ENCODE measurements around the gene WWOX.

WWOX gene

DNA sequence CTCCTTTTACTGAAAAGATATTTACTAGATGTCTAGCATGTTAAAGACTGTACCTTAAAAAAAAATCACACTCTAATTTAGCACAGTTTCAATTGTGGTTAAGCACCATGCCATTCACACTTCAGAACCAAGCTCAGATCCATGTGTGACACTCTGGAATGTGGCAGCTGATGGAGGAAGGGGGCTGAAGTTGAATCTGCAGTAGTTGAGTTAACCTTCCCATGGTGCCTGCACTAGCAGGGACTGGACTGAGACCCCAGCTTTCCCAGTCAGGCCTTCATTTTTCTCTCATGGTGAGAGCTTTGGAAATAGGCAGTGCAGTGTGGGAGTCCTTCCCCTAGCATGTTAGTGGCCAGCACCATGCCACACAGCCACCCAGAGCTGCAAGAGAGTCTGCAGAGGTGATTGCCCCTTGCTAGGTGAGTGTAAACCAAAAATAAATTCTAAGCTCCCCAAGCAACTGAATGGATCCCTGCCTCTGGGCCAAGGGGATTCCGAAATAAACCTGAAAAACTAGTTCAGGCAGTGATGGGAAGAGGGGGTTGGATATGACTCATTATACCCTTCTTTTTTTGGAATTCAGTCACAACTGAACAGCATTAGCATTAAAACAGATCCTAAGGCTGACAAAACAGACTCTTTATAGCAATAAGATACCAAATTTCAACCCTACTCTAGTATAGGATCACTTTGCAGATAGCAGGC, 208.5 kb downstream of the WWOX start:
- no peak for DNase-seq

DNA sequence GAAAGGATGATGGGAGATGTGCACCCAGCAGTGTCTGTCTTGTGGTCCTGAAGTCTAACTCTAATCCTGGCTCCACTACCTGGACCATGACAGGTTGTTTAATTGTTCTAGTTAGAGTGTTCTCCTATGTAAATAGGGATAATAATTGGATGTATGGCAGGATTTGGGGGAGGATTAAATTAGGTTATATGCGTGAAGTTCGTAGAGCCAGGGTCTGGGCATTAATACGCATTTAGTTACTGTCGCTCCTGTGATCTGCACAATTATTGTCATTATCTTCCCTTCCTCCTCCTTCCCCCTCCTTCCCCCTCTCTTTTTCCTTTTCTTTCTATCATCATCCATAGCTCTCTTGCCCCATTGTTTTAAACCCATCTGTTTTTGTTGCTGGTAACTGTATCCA, 210.3 kb downstream of the WWOX start:
- DNase-seq, result no peak

DNA sequence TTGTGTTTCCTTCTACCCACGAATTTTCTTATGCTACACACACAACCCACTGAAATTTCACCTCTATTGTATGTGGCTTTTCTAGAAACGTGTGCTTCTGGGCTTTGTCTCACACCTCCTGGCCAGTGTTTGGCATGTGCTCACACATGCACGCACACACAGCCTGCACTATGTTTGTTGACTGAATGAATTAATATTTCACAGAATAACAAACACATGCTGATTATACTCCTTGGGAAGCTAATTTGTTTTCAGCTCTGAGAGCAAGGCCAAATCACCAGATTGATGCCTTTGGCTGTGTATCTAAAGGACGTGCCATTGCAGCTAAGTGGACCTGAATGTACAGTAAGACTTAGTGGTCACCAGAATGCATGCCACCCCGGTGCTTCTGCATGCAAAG, 210.7 kb downstream of the WWOX start:
- DNase-seq, result no peak

DNA sequence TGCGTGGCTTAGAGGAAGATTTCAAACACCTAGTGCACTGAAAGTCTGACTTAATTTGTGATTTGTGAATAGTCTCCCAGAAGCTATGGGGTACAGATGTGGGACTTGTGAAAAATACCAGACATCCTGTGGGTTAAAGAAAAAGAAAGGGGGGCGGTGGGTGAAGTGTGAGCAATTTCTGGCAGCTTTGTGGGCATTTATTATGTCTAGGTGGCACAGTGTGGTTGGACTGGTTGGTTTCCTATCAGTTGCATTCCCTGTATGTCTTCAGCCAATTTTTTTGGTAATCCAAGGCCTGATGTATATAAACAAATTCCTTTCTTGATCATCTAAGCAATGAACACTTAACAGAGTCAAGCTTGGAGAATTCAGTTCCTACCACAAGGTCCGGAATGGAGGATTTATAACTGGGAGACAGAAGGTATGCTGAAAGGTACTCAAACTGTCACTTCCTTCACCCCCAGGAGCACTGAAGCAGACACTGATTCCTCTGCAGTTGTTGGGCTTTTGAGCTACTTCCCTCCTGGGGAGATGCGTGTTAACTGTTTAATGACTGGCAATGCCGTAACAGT, 211.6 kb downstream of the WWOX start:
- DNase-seq, result no peak

DNA sequence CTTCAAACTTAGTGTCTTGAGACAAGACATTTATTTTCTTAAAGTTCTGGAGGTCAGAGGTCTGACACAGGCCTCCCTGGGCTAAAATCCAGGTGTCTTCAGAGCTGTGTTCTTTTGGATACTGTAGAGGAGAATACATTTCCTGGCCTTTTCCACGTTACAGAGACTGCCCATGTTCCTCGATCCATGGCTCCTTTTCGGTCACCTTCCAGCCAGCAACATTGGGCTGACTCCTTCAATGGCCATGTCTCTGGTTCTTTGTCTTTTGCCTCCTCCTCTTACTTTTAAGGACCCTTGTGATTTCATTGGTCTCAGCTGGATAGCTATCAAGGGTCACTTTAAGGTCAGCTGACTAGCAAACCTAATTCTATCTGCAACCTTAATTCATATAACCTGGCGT, 212.4 kb downstream of the WWOX start:
- no peak for DNase-seq

DNA sequence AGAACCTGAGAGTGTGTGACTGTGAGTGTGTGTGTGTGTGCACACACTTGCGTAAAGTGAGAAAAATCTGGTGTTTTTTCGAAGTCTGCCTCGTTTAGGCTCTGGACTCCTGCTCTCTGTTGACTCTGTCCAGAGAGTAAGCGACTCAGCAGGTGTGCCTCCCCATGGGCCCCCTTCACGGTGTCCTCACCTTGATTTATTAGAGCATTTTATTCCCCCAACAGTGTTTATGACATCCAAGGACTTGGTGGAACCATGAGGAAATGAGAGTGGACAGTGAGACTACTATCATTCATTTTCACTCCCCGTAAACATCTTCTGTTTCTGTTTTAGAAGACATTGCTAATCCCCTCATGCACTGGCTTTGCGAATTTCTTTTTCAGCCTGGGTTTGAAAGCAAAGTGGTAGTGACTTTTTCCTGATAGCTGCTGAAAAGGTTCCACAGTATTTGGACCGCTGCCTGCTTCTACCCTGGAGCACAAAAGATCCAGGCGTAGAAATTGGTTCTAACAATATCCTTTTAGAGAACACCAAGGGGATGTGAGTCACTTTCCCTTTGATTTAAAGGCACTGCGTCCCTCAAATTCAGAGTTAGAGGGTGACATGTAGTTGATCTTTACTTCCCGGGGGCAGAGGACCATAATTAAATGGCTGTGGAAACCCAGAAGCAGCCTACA, 218.2 kb downstream of the WWOX start:
- DNase-seq, result no peak

DNA sequence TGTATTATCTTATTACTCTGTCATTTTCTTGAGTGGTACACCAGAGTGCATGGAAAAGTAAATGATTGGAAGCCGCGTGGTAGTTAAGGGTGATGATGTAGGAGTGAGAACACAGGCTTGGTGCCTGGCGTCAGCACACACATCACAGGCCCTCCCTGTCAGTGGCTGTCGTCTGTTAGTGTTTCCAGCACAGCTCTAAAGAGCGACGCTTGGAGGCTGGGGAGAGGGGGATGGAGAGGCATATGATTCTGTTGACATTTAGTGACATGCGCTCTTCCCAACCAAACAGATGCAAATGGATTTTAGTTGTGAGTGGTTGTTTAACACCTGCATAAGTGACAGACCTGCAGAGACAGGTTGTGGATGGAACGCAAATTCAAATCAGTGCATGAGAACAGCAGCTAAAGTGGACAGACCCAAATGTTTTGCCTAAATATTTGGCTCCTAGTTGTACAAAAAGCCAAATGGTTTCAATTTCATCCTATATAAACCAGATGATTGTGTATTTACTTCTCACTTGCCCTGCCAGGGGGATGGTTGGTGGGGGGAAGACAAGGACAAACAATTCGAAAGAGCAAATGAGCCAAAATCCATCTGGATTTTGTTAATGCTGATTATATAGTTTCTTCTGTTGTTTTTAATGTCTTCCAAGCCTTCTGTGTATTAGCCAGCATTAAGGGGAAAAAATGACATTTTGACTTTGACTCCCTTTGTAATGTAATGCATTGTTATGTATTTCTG, 222.3 kb downstream of the WWOX start:
- DNase-seq, result no peak

DNA sequence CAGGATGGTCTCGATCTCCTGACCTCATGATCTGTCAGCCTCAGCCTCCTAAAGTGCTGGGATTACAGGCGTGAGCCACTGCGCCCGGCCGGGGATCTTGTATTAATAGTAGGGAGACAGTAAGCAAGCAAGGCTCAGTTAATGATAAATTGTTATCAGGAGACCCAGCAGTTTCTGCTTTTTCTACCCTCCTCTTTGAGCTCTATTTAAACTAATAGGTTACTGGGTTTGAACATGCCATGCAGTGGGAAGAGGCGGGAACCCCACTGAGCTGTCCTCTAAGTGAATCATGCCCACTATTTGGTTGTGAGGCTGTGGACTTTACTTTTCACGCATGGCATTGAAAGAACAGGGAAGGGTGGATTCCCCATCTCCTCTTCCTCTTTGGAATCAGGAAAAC, 223.9 kb downstream of the WWOX start:
- DNase-seq, result no peak

DNA sequence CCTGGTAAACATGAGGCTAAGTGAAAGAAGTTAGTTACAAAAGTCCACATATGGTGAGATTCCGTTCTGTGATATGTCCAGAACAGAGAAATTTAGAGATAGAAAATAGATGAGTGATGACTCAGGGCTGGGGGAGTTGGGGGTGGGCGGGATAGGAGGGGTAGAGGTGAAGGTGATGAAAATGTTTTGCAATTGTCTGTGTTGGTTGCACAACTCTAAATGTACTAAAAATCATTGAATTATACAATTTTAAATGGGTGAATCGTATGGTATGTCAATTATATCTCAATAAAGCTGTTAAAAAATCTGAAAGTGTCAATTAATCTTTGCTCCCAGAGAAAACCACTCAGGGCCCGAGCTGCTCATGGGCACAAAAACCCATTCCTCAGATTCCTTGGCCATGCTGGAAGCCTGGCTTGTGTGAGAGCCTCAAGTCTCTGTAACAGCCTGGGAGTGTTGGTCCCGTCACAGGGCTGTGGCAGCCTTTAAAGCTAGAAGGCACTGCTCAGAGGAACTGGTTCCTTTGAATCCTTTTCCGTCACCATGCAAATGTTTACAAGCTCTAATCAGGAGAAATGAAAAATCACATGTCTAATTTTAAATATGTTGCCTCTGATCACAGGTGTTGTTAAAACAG, 225.3 kb downstream of the WWOX start:
- DNase-seq, result no peak

DNA sequence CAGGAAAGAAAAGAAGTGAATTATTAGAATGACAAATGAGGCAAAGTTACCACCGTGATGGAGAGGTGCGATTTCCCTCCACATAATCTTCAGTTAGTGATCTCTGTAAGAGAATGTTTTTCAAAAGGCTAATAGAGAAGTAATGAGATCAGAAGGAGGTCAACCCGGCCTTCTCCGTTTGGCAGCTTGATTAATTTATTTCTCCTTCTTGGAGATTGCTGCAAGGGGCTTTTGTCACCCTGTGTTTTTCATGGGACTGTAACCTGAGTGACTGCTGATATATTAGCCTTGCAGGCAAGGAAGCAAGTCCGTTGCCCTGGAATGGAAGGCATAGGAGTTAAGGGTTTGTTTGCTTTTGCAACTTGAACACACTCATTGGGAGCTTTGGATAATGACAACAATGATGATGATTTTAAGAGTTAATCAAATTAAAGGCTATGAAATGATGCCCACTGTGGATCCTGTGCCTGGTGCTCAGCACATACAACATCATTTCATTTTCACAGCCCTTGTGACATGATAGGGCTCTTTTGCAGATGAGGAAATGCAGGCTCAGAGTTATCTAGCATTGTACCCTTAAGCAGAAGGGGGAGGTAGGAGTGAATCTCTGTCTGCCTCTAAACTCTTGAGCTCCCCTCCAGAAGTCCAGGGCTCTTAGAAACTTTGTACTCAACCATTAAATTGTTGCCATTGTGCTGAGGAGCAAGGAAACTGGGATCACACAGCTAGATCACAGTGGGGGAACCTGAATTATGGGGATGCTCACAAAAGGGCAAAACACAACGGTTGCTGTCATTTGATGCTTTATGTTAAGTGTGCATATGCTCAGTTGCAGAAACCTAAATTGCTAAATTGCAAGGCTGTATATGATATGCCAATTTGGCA, 226.3 kb downstream of the WWOX start:
- DNase-seq, result no peak

DNA sequence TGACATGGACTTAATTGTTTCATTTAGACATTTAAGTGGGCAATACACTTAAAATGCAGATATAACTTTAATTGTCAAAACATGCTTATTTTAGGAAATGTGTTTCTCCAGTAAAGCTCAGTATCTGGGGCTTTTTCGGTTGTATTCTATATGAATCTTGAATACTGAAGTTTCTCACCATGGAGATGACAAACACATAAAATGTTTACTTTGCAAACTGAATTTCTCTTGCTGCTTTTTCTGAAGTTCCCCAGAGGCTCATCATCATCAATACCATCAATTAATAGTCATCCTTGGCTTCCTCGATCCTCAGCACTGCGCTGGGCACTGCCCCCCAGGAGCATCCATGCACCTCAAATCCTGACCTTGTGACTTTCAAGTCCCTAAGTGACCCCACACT, 227.3 kb downstream of the WWOX start:
- DNase-seq, result no peak

DNA sequence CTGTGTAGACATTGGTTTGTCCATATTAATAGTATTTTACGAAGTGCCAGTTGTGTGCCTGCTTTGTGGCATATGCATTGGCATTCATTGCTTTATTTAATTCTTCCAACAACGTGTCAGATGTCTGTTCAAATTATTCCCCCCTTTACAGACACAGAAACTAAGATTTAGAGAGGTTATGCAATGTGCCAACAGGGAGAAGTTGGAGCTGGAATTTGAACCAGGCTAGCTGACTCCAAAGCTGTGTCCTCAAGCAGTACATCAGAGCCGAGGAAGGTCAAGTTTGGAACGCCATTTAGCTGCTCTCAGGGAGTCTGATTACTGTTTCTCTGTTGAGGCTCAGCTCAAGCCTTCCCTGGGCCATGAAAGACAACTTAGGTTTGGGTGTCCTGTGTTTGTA, 232.3 kb downstream of the WWOX start:
- no peak for DNase-seq

DNA sequence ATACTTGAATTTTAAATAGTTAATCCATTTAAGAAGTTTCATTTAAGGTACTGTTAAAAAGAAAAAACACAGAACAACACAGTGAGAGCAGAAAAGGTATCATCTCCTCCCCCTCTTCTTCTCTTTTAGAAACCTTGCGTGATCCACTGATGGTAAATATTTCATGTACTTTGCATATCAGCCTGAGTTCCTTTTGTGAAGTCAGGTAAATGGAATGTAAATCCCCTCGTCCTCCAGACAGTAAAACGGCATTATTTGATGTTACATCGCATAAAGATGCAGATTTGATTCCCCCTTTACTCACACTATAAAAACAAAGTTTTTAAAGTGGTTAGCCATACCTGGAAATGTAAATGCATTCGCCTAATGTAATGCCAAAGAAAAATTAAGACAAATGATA, 234.4 kb downstream of the WWOX start:
- no peak for DNase-seq

DNA sequence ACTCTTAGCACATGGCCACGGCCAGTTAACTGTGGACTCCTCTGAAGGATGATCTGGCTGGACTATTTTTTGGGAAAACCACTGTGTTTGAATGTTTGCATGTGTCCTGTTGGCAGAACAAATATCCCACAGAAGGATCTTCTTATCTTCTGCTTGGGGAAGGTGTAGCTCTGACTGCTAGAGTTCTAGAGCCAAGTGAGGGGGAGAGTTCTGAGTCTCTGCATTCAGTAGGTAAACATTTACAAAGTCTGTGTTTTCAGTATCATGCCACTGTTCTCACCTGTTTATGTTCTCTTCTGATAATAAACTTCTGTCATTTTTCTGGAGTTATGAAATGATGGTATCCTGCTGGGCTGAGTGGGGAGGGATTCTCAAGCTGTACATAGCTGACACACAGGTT, 241.1 kb downstream of the WWOX start:
- no peak for DNase-seq

DNA sequence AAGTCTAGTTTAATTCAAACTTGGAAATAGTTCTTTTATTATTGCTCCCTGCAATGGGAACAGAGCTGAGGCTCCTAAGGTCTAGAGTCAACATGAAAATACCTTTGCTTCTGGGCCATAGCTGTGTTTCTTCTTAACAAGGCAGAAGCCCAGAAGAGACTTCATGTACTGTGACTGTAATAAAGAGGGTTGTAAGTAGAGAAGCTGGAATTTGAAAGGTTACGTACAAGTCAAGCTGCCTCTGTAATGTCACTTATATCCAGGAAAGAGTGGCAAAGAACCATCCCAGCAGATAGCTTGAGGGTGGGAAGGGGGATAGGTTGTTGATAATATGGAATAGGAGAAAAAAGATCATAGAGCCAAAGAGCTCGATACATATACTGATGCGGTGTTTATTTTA, 248.6 kb downstream of the WWOX start:
- DNase-seq, result no peak

DNA sequence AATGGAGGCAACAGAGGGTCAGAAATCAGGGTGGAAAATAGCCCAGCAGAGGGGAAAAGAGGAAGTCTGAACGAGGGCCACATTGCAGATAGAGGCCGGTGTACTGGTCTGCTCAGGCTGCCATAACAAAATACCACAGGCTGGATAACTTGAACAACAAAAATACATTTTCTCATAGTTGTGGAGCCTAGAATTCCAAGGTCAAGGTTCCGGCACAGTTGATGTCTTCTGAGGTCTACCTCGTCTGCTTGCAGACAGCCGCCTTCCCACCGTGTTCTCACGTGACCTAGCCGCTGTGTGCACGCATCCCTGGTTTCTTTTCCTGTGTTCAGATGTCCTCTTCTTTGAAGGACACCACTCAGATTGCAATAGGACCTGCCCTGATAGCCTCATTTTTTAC, 249.4 kb downstream of the WWOX start:
- no peak for DNase-seq

DNA sequence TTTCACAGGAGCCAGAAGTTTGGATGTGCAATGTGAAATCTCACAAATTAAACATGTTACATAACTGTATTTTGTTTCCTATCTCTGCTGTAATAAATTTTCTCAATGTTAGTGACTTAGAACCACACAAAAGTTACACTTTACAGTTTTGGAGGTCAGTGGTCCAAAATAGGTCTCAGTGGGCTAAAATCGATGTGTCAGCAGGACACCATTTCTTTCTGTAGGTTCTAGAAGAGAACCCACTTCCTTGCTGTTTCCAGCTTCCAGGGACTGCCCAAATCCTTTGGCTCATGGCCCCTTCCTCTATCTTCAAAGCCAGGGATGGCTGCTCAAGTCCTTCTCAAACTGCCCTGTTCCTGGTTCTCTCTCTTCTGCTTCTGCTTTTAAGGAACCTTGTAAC, 252.7 kb downstream of the WWOX start:
- DNase-seq, result no peak

DNA sequence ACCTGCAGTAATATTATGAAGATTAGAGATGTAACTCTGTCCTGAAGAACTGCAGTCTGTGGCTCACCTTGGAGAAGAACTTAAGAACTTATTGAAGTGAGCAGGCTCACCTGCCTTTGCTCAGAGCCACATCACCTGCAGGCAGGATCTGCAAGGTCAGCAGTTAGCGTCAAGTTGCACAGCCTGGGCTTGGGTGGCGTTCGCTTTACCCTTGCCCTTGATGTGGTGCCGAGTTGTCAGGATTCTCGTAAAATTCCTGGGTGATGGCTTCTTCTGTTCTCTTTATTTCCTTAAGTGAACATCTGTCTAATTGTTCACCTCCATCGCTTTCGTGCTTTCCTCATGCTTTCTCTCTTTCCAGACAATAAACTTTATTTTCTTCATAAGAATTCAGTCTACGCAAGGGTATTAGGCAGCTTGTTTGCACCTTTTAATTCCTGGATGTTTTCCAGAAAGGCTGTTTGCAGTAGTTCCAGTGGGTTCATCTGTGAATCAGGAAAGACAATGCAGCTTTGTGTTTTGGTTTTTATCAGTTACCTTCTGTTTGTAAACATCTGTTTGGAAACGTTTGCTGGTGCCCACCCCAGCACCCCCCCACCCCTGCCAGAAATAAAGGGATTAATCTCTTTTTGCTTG, 254.3 kb downstream of the WWOX start:
- no peak for DNase-seq

DNA sequence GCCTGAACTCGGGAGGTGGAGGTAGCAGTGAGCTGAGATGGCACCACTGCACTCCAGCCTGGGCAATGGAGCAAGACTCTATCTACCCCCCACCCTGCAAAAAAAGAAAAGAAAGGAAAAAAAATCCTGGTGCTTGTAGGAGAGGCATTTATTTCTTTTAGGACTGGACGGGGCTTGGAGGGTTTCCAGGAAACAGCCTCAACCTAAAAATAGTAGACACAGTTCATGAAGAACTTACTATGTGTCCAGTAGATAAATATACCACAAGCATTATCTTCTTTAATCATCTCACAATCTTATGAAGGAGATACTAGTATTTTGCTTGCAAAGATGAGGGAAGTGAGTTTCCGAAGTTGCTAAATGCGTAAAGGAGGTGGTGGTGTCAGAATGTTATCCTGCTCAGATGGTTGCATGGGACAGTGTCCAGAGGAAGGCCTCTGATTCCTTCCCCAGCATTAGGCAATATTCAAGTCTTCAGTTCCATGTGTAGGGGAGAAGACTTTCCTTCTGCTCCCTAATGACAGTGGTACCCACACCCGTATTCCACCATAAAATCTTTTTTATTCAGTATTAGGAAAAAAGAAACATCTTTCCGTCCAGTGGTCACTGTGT, 263.2 kb downstream of the WWOX start:
- DNase-seq, result no peak

DNA sequence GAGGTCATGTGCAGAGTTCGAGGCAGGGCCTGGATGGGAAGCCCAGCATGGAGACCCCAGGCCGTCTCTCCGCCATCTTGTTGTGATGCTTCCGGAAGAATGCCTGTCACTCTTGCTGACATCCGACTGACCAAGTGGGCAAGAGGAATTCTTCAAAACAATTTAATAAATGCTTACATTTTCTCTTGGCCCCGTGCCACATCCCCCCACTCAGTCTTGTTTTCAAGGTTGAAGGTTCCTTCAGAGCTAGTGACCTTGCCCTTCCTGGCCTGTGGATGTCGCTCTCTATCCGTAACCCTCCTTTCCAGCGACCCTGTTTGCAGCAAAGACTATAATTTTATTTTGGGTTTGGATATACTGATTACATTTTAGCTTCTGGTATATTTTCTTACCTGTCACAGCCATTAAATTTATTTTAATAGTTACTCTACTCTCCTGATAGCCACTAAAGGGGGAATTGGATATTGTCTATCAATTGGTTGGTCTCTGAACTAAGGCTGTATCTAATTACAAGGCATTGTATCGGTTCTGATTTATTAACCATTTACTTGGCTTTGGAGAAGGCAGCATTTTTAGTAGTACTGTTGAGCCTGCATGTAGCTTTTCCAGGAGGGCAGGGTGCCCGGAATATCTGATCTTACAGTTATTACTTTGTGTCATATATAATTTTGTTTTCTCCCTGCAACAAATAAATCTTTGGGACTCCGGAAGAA, 264.5 kb downstream of the WWOX start:
- DNase-seq, result no peak

DNA sequence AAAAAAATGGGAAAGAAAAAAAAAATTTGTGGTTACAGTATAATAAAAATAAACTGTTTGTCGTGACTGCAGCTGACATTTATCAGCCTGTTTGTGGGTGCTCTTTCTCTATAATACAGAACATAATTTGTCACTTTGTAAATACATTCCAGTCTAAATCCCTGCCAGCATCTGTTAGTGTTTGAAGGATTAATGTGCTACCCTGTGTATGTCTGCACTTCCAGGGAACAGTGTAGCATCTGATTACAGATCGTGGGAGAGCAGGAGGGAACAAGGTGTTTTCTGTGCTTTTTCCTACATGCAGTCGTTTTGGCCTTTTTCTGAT, 265.1 kb downstream of the WWOX start:
- DNase-seq, result no peak

All from CD4-positive, alpha-beta T cell treated with Interleukin-6 for 4 hours (primary cell).